Measurements from ENCODE around the gene BCAS3. TPM values are rescaled to one million over a fixed set of nuclear protein-coding genes. Genes with fewer than 3 reads are reported as not detected.
"Not testable (repeated sequence)": the region's sequence is repeated elsewhere in the genome, so short reads cannot be mapped to it uniquely, and the experiment has no call there.

The BCAS3 gene
- total RNA-seq, 2 experiments from 2014 or later = 13.4 to 14.5 TPM

DNA sequence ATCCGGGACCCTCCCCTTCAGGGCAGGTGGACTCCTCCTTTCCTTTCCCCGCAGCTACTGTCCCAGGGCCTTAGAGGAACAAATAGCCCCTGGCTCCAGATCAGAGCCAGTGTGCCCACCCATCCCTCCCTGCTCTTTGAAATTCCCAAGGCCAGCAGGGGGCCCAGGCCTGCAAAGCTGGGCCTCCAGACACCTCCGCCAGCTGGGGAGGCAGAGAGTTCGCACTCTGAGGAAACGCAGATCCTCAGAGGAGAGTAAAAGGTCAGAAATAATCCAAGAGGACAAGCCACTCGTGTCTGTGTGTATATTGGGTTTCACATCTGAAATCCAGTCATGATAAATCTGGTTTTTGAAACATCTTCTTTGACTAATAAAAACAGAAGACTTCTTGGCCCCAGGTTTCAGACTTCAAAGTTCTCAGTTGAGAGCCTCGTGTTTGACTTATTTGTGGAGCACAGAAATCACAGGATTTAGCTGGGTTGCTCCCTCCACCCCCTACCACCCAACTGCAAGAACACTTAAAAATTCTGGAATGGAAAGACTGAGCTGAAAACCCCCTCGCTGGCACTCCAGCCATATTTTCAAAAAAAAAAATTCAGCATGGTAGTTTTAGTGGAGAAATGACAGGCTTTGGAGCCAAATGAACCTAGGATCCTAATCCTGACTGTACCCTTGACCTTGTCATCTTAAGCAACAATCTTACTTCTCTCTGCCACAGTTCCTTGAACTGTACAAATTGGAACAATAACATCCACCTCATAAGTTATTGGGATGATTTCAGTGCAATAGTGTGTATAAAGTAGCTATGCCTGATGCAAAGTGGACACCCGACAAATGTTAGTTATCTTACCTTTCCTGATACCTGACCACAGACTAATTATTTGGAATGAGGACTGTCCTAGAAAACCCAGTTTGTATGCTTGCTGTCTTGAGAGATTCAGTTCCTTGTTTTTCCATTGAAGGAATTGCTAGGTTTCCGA, 677.5 kb downstream of the BCAS3 start:
- BruUV-seq (replicated peaks) = no TSS peak
- Histone ChIP-seq H3K36me3 (ENCODE audit: insufficient read depth, low read length) (no peaks in the 10 kb centered on the region), H3K79me2 (ENCODE audit: insufficient read depth, low read depth, low read length) (peaks cover 6% of the 10 kb centered on the region; the same call in 1 of the 2 replicates), H3K9me3 (ENCODE audit: low read length) (no peaks in the 10 kb centered on the region), H4K20me1 (ENCODE audit: insufficient read depth, low read length) (no peaks in the 10 kb centered on the region), H3K4me1 (ENCODE audit: insufficient read depth, low read length, poor library complexity, severe bottlenecking) (no peaks in the 10 kb centered on the region), H2AFZ (ENCODE audit: low read length) (no peak overlapping the region), H3K4me2 (ENCODE audit: low read length) (no peak overlapping the region), H3K27ac (ENCODE audit: low read depth, low read length, poor library complexity, severe bottlenecking) (no peak overlapping the region), H3K9me2 (ENCODE audit: insufficient read depth, low read length) (no peaks in the 10 kb centered on the region), H3K4me3 (ENCODE audit: low read depth, low read length, poor library complexity, severe bottlenecking) (no peak overlapping the region)
- intact Hi-C loops (cut with micrococcal nuclease; ENCODE audit: unreplicated experiment) = no loop called here
- no peak for DNase-seq (ENCODE audit: low spot score)
- ChIA-PET CTCF (ENCODE audit: unreplicated experiment) (no interaction called here), POLR2A (interaction anchor here (0.9 kb wide), 1 partner anchor 8 kb away, joined by 3 read pairs; no protein-coding TSS in a partner anchor)
- no peak for TF ChIP-seq EZH2phosphoT487 (IDR thresholded peaks at IDR 0.05; ENCODE audit: borderline replicate concordance, low read depth, low read length)
- TF ChIP-seq, protein P1, sequence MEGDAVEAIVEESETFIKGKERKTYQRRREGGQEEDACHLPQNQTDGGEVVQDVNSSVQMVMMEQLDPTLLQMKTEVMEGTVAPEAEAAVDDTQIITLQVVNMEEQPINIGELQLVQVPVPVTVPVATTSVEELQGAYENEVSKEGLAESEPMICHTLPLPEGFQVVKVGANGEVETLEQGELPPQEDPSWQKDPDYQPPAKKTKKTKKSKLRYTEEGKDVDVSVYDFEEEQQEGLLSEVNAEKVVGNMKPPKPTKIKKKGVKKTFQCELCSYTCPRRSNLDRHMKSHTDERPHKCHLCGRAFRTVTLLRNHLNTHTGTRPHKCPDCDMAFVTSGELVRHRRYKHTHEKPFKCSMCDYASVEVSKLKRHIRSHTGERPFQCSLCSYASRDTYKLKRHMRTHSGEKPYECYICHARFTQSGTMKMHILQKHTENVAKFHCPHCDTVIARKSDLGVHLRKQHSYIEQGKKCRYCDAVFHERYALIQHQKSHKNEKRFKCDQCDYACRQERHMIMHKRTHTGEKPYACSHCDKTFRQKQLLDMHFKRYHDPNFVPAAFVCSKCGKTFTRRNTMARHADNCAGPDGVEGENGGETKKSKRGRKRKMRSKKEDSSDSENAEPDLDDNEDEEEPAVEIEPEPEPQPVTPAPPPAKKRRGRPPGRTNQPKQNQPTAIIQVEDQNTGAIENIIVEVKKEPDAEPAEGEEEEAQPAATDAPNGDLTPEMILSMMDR (conservative IDR thresholded peaks at IDR 0.05; ENCODE audit: low read length) = no peak

DNA sequence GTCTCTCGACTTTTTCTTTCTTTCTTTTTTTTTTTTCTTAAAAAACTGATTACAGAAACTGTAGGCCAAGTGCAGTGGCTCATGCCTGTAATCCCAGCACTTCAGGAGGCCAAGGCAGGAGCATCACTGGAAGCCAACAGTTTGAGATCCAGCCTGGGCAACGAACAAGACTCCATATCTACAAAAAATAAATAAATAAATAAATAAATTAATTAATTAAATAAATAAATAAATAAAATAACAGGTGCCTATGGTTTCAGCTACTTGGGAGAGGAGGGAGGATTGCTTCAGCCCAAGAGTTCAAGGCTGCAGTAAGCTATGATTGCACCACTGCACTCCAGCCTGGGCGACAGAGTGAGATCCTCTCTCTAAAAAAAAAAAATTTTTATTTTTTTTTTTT, 679.4 kb downstream of the BCAS3 start:
- H3K4me3 ChIP-seq (ENCODE audit: low read depth, low read length, poor library complexity, severe bottlenecking); H3K4me1 ChIP-seq (ENCODE audit: insufficient read depth, low read length, poor library complexity, severe bottlenecking); H2AFZ ChIP-seq (ENCODE audit: low read length); H3K79me2 ChIP-seq (ENCODE audit: insufficient read depth, low read depth, low read length); intact Hi-C loops (cut with micrococcal nuclease; ENCODE audit: unreplicated experiment); H4K20me1 ChIP-seq (ENCODE audit: insufficient read depth, low read length); DNase-seq (ENCODE audit: low spot score); H3K36me3 ChIP-seq (ENCODE audit: insufficient read depth, low read length); H3K4me2 ChIP-seq (ENCODE audit: low read length); BruUV-seq (replicated peaks); H3K9me2 ChIP-seq (ENCODE audit: insufficient read depth, low read length); H3K27ac ChIP-seq (ENCODE audit: low read depth, low read length, poor library complexity, severe bottlenecking); H3K9me3 ChIP-seq (ENCODE audit: low read length); CTCF ChIA-PET (ENCODE audit: unreplicated experiment): not testable (repeated sequence)
- POLR2A ChIA-PET = interaction anchor here (0.7 to 1.2 kb wide), 2 partner anchors 8 to 18 kb away, joined by 3 to 4 read pairs; no protein-coding TSS in a partner anchor

DNA sequence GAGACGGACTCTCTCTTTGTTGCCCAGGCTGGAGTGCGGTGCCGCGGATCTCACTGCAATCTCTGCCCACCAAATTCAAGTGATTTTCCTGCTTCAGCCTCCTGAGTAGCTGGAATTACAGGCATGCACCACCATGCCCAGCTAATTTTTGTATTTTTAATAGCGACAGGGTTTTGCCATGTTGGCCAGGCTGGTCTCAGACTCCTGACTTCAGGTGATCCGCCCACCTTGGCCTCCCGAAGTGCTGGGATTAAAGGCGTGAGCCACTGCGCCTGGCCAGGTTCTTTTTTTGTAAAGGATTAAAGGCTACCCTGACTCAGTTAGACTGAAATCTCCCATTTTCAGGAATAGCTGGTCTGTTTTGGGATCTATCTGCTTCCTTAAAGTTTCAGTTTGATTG, 681.9 kb downstream of the BCAS3 start:
- H3K9me3 ChIP-seq (ENCODE audit: low read length); H3K9me2 ChIP-seq (ENCODE audit: insufficient read depth, low read length); H4K20me1 ChIP-seq (ENCODE audit: insufficient read depth, low read length); H3K27ac ChIP-seq (ENCODE audit: low read depth, low read length, poor library complexity, severe bottlenecking); H3K4me3 ChIP-seq (ENCODE audit: low read depth, low read length, poor library complexity, severe bottlenecking); H3K36me3 ChIP-seq (ENCODE audit: insufficient read depth, low read length); CTCF ChIA-PET (ENCODE audit: unreplicated experiment); BruUV-seq (replicated peaks); intact Hi-C loops (cut with micrococcal nuclease; ENCODE audit: unreplicated experiment); DNase-seq (ENCODE audit: low spot score); H2AFZ ChIP-seq (ENCODE audit: low read length); H3K4me1 ChIP-seq (ENCODE audit: insufficient read depth, low read length, poor library complexity, severe bottlenecking); H3K79me2 ChIP-seq (ENCODE audit: insufficient read depth, low read depth, low read length); H3K4me2 ChIP-seq (ENCODE audit: low read length): not testable (repeated sequence)
- POLR2A ChIA-PET = interaction anchor here (0.7 kb wide), 1 partner anchor 432 kb away, joined by 3 read pairs; no protein-coding TSS in a partner anchor
